Hematopoietic multipotent progenitor cell (in vitro differentiated cells): ENCODE measurements around the gene GNAI3. TPM values are rescaled to one million over a fixed set of nuclear protein-coding genes. Genes with fewer than 3 reads are reported as not detected.

ENCODE experiments used
- DNase-seq, 3 donors: peaks; one replicate each; pipeline ENCODE4 v3.0.0-alpha.2; 2011 to 2015; ENCODE audit warnings: low read depth in 2 of 3, low spot score in 2 of 3
- total RNA-seq: library from RNA; depleted of rRNA; stranded (reverse); fragments of >200 nt; gene quantifications from one replicate; pipeline ENCODE4 v1.2.3, GENCODE V29; 2012

GNAI3 gene
- total RNA-seq, 1 donor = 7.3 TPM

DNA sequence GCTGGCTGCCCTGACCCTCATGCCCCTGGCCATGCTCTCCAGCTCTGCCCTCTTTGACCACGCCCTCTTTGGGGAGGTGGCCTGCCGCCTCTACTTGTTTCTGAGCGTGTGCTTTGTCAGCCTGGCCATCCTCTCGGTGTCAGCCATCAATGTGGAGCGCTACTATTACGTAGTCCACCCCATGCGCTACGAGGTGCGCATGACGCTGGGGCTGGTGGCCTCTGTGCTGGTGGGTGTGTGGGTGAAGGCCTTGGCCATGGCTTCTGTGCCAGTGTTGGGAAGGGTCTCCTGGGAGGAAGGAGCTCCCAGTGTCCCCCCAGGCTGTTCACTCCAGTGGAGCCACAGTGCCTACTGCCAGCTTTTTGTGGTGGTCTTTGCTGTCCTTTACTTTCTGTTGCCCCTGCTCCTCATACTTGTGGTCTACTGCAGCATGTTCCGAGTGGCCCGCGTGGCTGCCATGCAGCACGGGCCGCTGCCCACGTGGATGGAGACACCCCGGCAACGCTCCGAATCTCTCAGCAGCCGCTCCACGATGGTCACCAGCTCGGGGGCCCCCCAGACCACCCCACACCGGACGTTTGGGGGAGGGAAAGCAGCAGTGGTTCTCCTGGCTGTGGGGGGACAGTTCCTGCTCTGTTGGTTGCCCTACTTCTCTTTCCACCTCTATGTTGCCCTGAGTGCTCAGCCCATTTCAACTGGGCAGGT lies 5.0 kb upstream of the GNAI3 start:
- DNase-seq = no peak

DNA sequence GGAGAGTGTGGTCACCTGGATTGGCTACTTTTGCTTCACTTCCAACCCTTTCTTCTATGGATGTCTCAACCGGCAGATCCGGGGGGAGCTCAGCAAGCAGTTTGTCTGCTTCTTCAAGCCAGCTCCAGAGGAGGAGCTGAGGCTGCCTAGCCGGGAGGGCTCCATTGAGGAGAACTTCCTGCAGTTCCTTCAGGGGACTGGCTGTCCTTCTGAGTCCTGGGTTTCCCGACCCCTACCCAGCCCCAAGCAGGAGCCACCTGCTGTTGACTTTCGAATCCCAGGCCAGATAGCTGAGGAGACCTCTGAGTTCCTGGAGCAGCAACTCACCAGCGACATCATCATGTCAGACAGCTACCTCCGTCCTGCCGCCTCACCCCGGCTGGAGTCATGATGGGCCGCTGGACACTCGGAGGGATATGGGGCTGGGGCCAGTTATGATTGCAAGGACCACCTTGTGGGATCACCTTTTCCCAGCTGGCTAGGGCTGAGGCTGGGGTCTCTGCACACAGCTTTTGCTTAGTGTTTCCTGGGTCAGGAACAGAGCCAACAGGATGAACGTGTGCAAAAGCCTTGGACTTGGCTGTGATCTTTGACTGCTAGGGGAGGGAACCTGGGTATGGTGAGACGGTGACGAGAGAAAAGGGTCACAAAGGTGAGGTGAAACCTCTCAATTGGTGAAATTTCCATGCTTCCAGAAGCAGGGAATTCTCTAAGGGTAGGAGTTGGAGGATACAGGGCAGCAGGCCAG lies 4.3 kb upstream of the GNAI3 start:
- no peak for DNase-seq

DNA sequence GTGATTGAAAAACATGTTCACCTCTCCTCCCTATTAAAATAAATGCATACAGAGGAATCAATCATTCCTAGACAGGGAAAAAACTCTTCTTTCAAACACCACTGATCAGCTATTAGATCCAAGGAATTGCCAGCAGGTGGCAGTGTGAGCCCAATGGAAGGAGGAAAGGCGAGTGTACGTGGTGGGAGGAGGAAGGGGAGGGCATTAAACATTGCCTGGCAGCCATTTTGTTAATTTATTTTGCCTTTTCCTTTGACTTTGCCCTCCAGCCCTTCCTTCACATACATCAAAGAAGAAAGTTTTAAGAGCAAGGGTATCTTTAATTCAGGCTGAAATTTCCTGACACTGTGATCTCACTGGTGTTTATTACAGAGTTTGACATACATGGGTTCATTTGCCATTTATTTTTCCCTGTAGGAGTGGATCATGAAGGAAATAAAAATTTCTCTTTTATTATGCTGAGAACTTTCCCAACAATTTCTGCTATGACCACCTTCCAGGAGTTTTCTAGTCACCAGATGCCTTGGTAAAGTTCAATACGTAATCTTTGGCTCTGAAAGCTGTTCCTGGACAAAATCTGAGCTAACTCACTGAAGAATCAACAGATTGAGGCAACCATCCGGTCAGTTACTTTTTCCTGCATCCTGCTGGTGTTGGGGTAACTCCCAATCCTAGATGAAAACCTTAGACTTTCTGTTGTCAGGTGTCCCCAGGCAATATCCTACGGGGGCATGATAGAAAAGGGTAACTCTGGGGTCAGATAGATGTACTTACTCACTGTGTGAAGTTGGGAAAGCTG lies 1.9 kb upstream of the GNAI3 start:
- DNase-seq = peak; percentile 71 to 96 (median 86)

DNA sequence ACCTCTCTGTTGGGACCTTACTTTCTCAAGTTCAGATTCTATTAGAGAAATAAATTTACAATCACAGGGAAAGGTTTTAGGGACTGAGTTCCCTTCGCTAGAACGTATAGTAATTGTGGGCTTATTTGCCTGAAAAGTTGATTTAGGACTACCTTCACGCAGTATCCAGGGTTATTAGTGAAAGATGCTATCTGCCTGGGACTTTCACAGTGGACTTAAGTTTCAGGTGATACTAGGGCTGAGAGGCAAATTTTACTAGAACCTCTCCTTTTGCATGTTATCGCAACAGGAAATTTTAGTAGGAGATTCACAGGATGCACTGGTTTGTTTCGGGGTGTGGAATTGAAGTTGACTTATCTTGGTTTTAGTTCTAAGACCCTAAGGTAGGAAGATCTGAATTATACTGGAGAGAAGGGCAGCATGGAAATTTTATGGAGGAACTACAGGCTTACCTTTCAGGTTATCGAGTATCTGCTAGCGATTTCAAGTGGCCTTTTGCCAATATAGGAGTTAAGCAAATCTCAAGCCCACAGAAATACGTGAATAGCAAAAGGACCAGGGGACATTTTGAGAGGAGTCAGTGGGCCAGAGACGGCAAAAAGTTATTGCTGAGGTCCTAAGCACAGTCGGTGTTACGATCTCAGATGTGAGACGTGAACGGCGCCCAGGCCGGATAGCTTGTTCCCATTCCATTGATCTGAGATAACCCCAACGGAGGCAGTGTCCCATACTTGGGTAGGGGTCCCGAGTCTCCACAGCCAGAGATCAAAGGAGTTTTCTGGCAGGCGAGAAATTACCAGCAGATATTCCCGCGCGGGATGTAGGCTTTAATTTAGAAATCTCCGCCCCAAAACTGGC lies 723 bp upstream of the GNAI3 start:
- DNase-seq = no peak

DNA sequence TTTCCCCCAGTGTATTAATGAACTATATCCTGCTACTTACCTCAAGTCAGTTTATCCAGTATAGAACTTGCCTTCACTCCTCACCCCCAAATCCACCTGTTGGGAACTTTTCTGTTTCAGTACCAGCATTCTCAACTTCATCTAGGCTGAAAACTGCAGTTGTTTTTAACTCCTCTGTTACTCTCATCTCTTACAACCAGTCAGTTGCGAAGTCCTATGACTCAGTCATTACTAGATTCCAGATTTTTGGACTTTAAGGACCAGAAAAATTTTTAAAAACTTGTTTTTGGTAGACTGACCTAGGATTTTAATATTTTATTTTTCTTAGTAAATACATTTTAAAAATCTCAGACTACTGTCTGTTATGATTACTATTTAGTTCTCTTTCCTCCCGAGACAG lies 8.1 kb downstream of the GNAI3 start:
- DNase-seq = no peak

DNA sequence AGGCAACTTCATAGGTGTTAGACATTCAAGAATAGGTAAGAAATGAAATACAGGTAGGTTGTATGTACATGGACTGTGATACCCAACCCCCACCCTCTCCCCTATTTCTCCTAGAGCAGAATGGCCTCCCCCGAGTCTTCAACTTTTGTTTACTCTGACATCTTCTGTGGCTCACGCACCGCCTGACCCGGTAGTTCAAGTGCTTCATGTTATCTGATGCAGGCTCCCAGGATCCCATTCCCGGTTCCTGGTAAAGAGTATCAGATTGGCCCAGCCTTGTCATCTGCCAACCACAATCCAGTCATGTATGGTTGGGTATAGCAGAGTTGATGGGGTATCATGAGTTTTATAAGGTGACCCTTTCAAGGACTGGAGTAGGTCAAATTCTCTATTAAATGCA lies 9.1 kb downstream of the GNAI3 start:
- no peak for DNase-seq

DNA sequence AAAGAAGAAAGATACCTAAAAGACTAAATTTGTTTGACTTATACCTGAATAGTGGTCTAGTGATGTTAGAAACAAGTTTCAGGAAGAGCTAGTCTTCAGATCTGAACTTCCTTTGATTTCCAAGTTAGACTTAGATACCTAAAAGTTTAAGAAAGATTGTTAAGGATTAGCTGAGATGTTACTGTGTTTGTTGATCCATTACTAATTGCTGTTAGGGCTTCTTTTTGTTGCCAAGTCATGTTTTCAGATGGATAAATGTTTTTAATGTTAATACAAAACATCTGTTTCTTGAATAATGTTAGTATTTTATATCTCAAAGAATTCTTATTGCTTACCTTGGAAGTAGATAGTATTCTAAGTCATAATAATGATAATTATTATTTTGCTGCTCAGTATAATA lies 11.6 kb downstream of the GNAI3 start:
- no peak for DNase-seq

DNA sequence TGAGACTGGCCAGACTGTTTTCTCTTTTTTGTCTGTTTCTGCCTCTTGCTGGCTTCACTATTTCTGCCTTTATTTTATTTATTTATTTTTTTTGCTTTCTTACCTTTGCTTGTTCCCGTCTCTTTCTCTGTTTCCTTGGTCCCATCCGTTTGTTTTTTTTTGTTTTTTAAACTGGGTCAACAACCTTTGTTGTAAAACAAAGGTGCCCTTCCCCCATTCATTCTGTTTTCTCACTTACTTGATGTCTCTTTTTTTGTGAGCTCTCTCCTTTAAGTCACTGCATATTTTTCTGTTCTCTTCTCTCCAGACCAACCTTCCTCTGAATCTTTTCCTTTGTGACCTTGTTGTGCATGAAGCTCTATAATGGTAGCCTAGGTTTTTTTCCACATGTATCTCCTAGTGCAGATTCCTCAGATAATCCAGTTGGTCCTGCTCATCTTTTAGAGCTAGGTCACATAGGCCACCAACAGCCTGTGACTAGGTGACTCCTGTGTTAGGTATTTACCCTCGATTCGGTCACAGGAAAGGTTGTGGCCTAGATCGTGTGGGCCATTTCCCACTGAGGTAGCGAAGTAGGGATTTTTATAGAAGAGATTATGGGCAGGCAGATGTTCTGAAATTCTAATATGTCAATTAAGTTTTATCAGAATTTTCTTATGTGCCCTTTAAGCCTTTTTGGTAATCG lies 15.9 kb downstream of the GNAI3 start:
- no peak for DNase-seq

DNA sequence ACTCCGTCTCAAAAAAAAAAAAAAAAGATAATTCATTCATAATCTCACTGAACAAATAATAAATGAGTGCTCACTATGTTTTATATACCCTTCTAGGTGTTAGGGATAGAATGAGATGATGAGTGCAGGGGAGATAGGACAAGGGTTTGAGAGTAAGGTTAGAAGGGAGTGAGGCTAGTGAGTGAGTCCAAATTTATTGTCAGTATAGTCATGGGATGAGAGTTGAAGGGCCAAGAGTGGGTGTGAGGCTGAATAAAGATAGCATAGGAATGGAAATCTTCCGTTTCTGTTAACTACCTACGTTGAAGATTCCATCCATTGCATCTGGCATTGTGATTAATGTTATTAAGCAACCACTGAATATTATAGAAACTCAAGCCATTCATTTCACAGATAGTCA lies 16.8 kb downstream of the GNAI3 start:
- no peak for DNase-seq

DNA sequence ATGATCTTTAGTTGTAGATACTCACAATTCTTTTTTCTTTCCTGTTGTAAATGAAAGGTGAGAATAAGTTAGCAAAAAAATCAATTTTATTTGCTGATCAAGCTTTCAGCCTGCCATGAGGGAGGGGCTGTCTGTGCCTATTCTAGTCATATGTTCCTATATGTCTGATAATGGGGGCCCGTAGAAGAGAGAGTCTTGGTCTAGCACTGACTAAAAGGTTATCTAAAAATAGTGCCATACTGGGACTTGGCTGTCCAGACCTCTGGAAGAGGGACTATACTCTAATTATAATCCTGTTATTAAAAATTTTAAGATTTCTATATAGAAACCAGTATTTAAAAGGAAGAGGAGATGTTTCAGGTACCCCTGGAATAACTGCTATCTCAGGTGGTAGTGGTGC lies 18.6 kb downstream of the GNAI3 start:
- DNase-seq = no peak

DNA sequence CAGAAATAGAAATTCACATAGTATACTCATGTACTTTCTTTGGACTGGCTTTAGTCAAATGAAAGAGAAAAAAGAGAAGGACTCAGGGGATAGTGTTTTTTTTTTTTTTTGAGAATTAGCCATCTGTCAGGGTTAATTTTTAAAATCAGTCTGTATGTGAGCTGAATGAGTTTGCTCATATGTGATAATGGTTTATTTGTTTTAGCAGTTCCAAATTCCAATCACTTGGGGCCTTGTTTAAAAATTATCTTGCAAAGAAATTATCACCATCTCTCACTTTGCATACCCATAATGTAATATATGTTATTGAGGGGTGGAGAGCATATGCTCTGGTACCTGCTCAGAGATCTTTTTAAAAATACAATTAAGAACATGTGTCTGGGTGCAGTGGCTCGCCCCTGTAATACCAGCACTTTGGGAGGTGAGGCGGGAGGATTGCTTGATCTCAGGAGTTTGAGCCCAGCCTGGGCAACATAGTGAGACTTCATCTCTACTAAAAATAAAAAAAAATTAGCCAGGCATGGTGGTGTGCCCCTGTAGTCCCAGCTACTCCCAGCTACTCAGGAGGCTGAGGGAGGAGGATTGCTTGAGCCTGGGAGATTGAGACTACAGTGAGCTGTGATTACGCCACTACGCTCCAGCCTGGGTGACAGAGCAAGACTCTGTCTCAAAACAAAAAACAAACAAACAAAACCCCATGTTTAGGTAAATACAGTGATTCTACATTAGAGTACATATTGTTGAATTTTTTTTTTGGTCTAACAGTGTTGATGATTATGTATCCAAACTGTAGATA lies 19.7 kb downstream of the GNAI3 start:
- DNase-seq = no peak

DNA sequence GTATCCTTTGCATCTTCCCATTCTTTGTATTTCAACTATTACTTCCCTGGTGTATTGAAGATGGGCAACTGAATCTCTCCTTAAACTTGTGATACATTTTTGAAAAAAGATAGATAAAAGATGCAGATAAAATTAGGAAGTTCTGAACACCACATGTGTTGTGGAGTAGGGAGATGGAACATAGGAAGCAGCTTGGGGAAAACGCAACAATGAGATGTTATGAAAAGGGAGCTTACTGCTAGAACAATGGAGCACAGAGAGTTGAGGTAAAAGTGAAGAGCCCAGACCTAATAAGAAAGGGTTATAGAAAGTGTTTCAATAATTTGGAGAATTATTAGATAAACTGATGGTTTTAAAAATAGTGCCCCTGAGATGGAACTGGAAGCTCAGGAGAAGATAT lies 20.9 kb downstream of the GNAI3 start:
- DNase-seq = no peak

DNA sequence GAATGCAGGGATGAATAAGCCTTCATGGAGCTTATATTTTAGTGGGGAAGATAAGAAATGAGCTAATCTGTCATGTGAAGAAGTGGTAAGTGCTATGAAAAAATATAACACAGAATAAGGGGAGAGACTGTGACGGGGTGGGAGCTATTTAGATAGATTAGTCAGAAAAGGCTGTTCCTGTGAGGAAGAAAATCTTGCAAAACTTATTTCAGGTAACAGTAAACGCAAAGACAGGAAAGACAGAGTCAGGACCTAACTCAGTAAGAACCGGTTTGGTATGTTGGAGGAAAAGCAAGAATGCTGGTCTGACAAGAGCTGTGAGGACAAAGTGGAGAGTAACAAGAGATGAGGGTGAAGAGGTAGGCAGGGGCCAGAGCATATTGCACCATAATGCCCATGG lies 22.0 kb downstream of the GNAI3 start:
- DNase-seq = no peak

DNA sequence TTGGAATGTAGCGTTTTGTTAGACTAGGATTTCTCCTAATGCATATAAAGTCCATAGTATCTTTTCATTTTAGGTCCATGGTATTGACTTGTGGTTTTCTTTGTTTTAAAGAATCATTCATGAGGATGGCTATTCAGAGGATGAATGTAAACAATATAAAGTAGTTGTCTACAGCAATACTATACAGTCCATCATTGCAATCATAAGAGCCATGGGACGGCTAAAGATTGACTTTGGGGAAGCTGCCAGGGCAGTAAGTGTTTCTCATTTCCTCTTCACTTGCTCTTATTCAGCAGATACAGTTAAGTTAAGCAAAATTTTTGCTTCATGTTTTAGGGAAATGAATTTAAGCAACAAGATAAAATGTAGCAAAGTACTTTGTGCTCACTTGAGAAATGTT lies 25.4 kb downstream of the GNAI3 start:
- peak in 2 of 3 donors; percentile 15 to 60 for DNase-seq

DNA sequence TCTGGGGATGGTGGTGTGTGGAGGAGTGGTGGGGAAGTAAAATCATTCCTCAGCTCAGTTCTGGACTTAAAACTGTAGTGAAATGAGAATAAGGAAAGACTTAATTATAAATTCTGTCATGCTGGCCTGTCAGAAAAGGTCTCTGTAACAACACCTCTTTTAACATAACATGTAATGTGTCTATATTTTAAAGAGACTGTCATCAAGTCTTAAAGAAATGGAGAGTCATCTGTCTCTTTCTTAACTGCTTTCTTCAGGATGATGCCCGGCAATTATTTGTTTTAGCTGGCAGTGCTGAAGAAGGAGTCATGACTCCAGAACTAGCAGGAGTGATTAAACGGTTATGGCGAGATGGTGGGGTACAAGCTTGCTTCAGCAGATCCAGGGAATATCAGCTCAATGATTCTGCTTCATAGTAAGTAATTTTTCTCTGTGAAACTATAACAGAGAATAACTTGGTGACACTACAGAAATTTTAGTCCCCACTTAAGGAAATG lies 30.6 kb downstream of the GNAI3 start:
- DNase-seq = no peak

DNA sequence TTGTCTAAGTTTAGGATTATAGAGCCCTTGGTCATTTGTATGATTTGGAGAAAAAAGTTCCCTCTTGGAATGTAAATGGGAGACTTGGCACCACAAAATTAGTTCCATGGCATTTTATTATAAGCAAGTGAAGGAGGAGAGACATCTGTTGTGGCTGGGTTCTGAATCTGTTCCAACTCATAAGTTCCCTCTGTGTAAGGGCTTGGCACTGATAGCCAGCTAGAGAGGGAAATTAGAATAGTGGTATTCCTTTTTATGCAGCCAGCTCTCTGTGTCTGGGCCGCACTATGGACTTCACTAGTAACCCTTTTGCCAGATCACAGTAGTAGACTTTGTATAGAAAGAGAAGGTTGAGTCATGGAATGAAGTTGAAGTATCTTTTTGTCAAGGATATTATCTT lies 31.1 kb downstream of the GNAI3 start:
- no peak for DNase-seq

DNA sequence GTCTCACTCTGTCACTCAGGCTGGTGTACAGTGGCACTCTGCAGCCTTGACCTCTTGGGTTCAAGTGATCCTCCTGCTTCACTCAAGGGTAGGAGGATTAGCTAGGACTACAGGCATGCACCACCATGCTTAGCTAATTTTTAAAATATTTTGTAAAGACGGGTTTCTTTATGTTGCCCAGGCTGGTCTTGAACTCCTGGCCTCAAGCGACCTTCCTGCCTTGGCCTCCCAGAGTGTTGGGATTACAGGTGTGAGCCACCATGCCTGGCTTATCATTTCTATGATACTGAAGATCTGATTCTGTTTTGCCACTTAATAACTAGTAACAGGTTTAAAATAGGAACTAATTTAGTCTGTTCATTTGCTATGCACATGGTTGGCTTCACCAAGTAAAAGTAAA lies 33.6 kb downstream of the GNAI3 start:
- no peak for DNase-seq

DNA sequence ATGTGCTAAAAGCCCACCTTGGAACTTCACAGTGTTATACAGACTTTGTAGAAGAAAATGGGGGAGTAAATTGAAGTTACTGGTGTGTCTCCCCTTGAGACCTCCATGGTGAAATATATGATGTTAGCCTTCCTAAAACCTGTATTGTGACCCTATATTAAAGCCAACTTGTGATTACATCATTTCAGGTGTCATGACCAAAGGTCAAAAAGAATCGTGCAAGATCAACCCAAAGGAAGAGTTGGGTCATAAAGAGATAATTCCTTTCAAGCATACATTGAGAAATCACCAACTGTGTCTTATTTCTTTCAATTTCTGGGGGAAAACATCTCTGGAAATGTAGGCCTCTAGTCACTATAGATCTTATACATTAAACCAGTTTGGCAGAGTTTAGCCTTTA lies 36.4 kb downstream of the GNAI3 start:
- no peak for DNase-seq

DNA sequence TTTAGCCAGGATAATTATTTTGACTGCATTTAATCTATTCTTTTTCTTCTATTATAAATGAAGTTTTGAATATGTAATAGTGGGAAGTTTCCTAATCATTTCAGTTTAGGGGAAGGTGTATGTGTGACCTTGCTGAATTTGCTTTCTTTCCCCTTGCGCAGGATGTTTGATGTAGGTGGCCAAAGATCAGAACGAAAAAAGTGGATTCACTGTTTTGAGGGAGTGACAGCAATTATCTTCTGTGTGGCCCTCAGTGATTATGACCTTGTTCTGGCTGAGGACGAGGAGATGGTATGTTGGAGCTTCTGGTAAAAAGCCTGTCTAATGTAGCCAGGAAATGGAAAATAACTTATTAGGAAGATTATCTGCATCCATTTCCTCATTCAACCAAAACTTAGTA lies 37.6 kb downstream of the GNAI3 start:
- no peak for DNase-seq
